Measurements from ENCODE around the gene PSME1.

PSME1 gene

DNA sequence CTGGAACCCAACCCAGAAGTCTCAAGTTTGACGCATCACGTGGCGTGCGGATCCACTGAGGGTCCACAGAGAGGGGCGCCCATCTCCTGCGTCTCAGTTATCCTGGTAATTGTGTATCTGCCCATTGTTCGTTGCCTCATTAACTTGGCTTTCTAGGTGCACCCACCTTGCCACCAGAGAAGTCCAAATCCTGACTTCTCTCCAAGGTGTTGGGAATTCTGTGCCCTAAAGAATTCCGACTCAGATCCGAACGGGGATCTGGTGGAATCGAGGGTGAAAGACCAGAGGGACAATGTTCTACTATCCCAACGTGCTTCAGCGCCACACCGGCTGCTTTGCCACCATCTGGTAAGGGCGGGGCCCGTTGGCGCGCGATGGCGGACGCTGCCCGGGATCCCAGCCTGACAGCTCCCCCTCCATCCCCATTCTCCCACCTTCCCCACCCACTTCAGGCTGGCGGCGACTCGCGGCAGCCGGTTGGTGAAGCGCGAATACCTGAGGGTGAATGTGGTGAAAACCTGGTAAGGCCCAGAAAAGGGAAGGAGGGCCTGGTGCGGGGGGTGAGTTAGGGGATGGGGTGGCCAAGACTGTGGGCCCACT, 36.4 kb downstream of the PSME1 start:
- no peak for DNase-seq (ENCODE audit: low read depth, low spot score)

DNA sequence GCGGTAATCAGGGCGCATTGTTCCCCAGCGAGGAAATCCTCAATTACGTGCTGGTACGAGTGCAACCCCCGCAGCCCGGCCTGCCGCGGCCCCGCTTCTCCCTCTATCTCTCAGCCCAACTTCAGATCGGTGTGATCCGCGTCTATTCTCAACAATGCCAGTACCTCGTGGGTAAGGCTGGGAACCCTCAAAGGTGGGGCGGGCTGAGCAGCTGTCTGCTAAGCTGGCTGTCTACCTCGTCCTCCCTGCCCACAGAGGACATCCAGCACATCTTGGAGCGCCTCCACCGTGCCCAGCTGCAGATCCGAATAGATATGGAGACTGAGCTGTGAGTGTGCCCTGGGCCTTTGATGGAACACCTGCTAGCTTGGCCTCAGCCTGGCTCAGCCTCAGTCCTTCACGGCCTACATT, 36.9 kb downstream of the PSME1 start:
- no peak for DNase-seq (ENCODE audit: low read depth, low spot score)

DNA sequence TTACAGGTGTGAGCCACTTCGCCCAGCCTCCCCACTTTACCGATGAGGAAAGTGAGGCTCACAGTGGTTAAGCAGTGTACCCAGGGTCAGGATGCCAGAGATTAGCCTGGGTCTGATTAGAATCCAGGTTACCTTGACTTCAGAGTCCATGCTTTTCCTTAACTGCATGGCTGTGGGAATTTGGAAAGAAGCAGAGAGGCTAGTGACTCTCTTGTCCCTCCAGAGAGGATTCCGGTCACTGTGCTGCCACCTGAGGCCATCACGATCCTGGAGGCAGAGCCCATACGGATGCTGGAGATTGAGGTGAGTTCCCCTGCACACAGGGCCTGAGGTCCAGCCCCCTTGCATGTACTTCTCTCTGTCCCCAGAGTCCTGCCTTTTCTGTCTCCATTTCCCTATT, 40.6 kb downstream of the PSME1 start:
- no peak for DNase-seq (ENCODE audit: low read depth, low spot score)

DNA sequence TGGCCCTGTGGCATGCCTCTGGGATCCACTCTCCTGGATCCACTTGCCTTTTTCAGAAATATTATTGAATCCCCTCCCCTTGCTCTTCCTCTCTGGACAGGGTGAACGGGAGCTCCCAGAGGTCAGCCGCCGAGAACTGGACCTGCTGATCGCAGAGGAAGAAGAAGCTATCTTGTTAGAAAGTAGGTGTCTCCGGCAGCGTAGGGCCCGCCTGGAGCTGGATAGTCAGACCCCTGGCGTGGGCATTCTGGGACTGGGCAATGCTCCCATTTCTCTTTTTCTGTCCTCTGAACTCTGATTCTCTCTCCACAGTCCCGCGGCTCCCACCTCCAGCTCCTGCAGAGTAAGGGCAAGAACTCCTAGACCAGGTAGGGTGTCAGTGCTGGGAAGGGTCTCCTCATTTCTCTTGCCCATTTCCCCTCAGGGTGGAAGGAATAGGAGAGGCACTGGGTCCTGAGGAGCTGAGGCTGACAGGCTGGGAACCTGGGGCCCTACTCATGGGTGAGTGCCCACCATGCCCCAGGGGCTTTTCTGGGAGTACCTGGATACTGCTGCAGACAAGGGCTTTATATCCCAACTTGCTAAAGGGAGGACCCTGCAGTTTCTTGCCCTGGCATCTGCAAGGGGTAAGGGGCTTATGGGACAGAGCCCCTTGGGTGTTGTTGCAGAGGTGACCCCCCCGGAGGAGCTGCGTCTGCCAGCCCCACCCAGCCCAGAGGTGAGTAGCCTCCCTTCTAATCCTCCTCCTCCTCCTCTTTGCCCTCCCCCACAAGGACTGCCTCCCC, 41.2 kb downstream of the PSME1 start:
- no peak for DNase-seq (ENCODE audit: low read depth, low spot score)

DNA sequence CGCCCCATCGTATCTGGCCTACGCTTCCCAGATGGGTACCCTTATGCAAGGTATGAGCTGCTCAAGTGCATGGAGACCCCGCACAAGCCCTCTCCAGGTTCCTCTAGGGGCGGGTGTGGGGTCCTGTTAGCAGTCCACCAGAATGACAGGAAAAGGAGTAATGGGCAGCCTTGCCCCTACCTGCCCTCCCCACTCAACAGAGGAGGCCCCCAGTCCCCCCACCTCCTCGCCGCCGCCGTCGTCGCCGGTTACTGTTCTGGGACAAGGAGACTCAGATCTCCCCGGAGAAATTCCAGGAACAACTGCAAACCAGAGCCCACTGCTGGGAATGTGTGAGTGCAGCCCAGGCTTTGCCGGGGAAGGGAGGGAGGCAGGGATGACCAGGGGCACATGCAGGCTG, 41.9 kb downstream of the PSME1 start:
- DNase-seq (ENCODE audit: low read depth, low spot score): no peak

DNA sequence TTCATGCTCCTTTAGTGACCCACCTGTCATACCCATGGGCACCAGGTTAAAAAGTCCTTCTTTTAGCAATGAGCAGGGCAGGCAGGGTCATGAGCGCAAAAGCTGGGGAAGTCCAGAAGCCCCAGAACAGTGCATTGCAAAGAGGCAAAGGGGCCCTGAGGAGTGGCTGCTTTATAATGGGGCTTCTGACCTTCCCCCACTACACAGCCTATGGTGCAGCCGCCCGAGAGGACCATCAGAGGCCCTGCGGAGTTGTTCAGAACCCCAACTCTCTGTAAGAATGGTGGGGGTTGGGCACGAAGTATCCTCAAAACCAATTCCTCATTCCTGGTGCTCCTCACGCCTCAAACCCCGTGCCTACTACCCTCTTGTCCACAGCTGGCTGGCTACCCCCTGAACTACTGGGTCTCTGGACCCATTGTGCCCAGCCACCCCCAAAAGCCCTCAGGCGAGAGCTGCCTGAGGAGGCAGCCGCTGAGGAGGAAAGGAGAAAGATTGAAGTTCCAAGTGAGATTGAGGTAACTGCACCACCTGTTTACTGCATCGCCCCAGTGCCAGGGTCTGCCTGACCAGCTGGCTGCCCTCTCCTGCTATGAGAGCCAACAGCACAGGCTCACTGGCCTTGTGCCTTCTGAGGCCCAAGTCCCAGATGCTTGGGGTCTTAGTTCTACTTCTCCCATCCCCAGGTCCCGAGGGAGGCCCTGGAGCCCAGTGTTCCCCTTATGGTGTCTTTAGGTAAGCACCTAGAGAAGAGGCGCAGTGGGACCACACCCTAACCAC, 42.6 kb downstream of the PSME1 start:
- no peak for DNase-seq (ENCODE audit: low read depth, low spot score)

DNA sequence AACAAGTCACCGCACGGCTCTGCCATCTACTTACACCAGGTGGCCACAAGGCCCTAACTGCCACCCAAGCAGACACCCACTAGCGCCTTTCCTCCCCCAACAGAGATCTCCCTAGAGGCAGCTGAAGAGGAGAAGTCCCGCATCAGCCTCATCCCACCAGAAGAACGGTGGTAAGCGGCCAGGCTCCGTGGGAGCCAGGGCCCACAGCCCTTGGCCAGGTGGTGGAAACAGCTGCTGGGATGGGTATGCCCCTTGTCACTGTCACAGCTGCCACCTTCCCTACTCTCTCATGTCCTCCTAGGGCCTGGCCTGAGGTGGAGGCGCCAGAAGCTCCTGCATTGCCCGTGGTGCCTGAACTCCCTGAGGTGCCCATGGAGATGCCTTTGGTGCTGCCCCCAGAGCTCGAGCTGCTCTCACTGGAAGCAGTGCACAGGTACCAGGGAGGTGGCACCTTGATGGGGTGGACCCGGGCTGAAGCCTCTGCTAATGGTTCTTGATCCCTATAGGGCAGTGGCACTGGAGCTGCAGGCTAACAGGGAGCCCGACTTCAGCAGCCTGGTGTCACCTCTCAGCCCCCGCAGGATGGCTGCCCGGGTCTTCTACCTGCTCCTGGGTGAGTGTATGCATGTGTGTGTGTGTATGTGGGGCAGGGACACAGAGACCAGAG, 43.4 kb downstream of the PSME1 start:
- DNase-seq (ENCODE audit: low read depth, low spot score): no peak

DNA sequence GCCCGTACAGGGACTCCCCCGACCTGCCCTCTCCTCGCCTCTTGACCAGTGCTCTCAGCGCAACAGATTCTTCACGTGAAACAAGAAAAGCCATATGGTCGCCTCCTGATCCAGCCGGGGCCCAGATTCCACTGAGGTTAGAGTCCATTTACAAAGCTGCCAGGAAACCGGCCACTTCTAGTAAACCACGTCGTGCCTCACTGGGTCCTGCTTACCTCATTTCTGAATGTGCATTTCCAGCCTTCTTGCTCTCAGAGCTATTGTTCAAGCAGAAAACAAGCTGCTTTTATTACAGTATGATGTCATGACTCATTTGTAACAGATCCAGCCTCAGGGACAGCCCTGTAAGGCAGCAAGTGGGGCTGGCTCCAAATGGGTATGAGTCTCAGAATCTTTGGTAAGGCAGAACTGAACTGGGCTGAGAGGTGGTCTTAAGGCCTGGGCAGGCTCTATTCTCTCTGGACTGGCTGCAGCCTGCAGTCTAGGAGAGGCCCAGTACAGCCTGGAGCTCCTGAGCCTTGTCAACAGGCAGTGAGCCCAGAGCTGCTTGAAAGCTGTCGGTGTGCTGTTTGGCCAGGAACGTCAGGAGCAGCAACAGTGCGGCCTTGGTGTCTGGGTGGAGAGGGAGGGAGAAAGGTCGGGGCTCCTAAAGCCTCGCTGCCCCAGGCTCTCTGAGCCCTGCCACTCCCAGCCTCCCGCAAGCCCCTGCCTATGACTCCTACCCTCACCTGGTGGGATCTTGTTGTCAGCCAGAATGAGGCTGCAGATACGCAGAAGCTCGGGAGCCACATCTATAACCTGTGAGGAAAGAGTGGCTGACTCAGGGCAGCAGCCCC, 44.2 kb downstream of the PSME1 start:
- no peak for DNase-seq (ENCODE audit: low read depth, low spot score)

DNA sequence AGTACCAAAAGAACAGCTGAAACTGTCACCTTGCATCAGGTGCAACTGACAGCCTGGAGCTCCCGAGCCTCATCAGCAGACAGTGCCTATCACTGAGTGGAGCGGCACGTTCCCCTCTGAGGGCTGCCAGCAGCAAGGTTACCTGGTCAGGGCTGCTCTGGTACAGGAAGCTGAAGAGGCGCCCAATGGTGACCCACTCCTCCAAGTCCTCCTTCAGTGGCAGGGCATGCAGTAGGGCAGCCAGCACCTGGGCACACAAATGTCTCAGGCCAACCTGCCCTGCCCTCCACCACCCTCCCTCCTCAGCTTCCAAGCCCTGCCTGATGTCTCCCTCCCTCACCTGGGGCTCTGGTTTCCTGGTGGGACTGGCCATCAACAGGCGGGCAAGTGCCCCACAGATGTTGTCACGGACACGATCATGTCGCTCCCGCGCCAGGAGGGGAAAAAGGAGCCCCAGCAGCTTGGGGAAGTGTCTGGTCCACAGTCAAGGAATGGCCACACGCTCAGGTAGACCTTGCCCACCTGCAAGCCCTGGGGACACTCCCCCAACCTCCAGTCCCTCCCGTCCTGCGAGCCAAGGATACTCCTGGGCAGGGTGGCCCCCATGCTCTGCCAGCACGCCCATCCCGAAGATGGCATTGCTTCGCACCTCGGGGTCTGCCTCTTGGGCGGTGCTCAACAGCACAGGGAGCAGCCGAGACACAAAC, 45.5 kb downstream of the PSME1 start:
- no peak for DNase-seq (ENCODE audit: low read depth, low spot score)

DNA sequence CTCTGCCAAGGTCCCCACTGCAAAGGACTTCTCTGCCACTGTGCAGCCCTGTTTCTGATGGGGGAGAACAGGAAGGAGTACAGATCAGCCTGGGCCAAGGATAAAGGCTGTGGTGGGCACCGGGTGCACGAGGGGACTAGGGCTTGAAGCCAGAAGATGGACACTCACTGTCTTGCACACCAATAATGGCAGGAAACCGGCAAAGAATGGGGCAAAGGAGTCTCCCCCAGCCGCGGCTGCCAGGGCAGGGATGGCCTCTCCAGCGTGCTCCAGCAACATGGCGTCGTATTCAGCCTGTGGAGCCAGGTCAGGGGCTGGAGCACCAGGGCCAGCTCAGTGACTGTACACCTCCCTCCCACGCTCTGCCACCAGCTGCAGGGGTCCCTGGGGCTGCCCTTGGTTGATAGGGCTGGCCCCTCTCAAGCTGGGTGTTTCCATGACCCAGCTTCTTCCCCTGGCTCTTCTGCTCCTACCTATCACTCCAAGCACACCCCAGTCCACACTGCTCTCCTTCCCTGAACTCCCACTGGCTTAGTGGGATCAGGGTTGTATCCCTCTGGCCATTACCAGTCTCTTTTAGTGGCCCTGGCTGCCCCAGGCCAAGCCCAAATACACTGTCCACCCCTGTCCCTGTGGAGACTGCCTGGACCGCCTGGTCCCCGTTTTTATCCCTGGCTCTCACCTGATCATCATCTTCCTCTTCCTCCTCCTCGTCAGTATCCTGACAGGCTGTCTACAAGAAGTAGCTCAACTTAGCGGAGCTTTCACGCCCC, 46.3 kb downstream of the PSME1 start:
- no peak for DNase-seq (ENCODE audit: low read depth, low spot score)

DNA sequence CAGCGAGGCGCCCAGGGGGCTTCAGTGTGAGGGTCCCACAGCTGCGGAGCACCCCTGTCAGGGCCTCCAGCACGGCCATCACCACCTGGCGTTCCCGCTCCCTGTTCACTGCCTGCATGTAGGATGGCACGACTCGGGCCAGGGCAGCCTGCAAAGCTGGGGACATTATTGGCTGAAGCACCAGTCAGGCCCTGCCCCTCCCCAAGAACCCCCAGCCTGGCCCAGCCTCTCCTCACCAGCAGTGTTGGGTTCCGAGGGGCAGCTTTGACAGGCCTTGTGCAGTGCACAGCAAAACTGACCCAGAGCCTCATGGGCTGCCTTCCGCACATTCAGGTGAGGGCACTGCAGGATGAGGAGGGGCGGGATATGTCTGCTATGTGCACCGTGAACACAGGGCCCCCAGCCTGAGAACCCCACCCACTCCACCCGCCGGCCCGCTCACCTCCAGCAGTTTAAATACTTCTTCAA, 47.1 kb downstream of the PSME1 start:
- no peak for DNase-seq (ENCODE audit: low read depth, low spot score)

DNA sequence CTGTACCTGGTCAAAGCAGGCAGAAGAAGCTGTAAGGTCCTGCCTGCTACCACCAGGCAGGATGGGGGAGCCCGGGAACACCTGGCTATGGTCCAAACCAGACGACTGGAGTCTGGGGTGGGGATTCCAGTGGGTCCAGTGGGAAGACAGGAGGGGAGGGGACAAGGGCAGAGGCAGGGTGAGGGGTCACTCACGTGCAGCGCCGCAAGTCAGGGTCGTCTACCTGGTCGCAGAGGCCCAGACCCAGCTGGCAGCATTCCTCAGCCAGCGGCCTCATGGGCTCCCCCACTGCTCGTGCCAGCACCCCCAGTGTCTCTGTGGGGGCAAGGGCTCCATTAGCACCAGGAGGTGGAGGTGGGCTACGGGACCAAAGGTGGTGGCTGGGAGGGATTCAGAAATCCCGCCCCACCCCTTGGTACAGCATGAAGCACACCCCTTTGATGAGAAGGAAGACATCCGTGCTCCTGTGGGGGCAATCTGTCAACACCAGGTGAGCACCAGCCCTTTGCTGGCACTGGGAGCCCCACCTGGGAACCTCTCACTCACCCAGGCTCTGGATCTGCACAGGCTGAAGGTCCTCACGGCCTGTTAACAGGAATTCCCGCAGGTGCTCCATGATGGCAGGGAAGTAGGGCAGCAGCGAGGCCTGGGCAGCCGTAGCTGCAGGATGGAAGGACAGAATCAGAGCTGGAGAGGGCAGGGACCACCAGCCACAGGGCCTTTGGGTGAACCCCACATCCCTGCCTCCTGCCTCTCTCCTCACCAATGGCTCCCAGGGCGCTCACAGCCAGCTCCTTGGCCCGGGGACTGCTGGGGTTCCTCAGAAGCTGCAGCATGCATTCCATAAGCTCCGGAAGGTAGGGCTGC, 48.3 kb downstream of the PSME1 start:
- no peak for DNase-seq (ENCODE audit: low read depth, low spot score)

DNA sequence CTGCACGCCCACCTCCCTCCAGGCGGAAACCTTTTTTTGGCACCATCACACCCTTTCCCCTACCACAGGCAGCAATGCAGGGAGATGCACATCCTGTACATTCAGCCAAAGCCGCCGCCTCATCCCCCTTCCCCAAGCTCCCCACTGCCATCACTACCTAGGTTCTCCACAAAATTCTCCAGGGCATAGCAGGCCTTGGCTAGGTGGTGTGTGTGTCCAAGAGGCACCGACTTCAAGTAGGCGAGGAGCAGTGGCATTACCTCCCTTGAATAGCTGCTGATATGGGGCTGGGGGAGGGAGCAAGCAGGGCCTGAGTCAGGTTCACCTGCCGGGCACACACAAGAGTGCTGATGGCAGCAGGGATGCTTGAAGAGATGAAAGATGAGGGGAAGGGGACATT, 49.0 kb downstream of the PSME1 start:
- DNase-seq (ENCODE audit: low read depth, low spot score): no peak

DNA sequence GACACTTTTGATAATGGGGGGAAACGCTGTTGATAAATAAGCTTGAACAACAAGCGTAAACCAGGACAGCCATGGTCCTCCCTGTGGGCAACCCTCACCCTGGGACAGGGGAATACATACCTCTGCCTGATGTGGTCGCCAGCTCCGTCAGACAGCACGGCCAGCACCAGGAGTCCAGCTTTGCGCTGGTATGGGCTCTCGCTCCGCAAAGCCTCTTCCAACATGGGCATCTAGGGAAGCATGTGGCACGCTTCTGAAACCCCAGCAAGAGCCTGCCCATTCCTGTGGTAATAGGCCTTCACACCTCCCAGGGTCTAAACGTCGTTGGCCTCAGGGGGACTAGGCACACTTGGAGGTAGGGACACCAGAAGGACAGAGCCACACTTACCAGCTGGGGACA, 49.7 kb downstream of the PSME1 start:
- no peak for DNase-seq (ENCODE audit: low read depth, low spot score)

DNA sequence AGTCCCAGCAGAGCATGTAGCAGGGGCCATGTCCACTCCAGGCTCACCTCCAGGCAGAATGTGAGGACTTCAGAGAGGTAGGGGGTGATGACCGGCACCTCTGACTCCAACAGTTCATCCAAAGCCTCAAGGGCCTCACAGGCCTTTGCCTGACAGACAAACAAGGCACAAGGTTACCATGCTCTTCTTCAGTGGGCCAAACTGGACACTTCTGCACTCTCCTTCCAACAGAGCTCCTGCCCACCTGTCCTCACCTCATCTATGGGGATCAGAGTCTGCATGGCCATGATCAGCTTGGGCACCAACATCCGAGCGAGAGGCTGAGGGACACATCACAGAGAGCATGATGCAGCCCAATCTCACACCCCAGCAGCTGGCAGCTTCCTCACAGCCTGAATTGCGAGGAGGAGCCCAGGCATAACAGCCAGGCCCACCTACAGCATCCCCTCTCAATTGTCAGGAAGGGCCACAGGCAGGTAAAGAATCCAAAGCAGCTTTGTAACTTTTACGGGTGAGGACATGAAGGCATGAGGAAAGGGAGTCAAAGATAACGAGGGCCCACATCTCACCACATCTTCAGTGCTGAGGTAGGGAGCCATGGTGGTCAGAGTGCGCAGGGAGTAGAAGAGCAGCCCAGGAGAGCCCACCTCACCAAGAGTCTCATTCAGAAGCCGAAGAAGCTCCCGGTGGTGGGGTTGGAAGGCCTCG, 51.0 kb downstream of the PSME1 start:
- DNase-seq (ENCODE audit: low read depth, low spot score): no peak

DNA sequence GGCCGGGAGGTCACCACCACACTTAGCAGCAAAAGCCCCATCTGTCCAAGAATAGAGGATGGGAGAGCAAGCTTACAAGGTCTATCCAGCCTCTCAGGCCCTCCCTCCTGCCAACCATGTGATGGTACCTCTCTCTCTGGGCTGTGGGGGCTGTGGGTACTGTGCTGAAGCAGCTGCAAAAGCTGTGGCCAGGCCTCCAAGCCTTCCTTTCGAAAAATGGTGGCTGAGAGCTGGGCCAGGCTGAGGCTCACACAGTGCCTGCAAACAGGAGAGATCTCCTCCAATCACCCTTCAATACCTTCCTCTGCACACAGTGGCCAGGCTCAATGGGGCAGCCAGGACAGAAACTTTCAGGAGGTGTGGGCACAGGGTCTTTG, 51.5 kb downstream of the PSME1 start:
- DNase-seq (ENCODE audit: low read depth, low spot score): no peak
